SK-N-MC (cell line): ENCODE data around the gene ABI3BP.

Experiments used
- DNase-seq: peaks from one replicate; pipeline ENCODE4 v3.0.0-alpha.2; 2011; ENCODE audit warnings: low read depth, low spot score
- H3K27ac ChIP-seq: fragments of 200-600 bp; sonication (generic); 2 replicates; pipeline ENCODE4 v1.5.1; 2016; ENCODE audit warnings: mixed run types
- H3K36me3 ChIP-seq: fragments of 200-600 bp; sonication (generic); 2 replicates; pipeline ENCODE4 v1.6.1; 2017; ENCODE audit warnings: antibody characterized with exemption, low read length, mixed read lengths; ENCODE audit not compliant: insufficient read depth
- H3K4me3 ChIP-seq: fragments of 200-600 bp; sonication (generic); 2 replicates; pipeline ENCODE4 v1.5.1; 2016
- H3K9ac ChIP-seq: fragments of 200-600 bp; sonication (generic); 2 replicates; pipeline ENCODE4 v1.8.0; 2017; ENCODE audit warnings: mixed run types, mixed read lengths; ENCODE audit not compliant: insufficient read length
- H3K9me3 ChIP-seq: fragments of 200-600 bp; sonication (generic); 2 replicates; pipeline ENCODE4 v1.6.1; 2017; ENCODE audit warnings: low read depth, mild to moderate bottlenecking, antibody characterized with exemption, low read length, moderate library complexity, mixed read lengths
- EZH2 ChIP-seq: fragments of 200-600 bp; sonication (generic); IDR thresholded peaks from one replicate; pipeline ENCODE4 v1.6.1; 2017; ENCODE audit warnings: antibody characterized with exemption
- FOXP2 ChIP-seq: optimal IDR thresholded peaks from 2 replicates; pipeline ENCODE3; 2011; ENCODE audit warnings: mild to moderate bottlenecking, moderate library complexity; ENCODE audit not compliant: insufficient read depth; ENCODE audit errors: extremely low read length, control extremely low read depth
- POLR2AphosphoS5 ChIP-seq: IDR thresholded peaks from 2 replicates; pipeline ENCODE4 v1.6.1; 2012; ENCODE audit warnings: mild to moderate bottlenecking, low read depth, low read length, borderline replicate concordance

Gene ABI3BP

GRCh38 chr3:100865442-100865841 lies 127.8 kb downstream of the ABI3BP start:
- Histone ChIP-seq H3K4me3 (no peak overlapping the region), H3K9me3 (no peaks in the 10 kb centered on the region), H3K9ac (no peak overlapping the region), H3K27ac (no peak overlapping the region), H3K36me3 (no peaks in the 10 kb centered on the region)
- TF ChIP-seq EZH2 (no peak), POLR2AphosphoS5 (no peak), FOXP2 (no peak)
- DNase-seq, result no peak

GRCh38 chr3:100864471-100865250 lies 128.6 kb downstream of the ABI3BP start:
- Histone ChIP-seq H3K9ac (no peak overlapping the region), H3K36me3 (no peaks in the 10 kb centered on the region), H3K27ac (no peak overlapping the region), H3K9me3 (no peaks in the 10 kb centered on the region), H3K4me3 (no peak overlapping the region)
- DNase-seq, result no peak
- no peak for TF ChIP-seq POLR2AphosphoS5
- no peak for TF ChIP-seq EZH2
- TF ChIP-seq FOXP2, result no peak

GRCh38 chr3:100857863-100858262 lies 135.4 kb downstream of the ABI3BP start:
- TF ChIP-seq FOXP2 (no peak), EZH2 (no peak), POLR2AphosphoS5 (no peak)

GRCh38 chr3:100856821-100857220 lies 136.4 kb downstream of the ABI3BP start:
- H3K27ac ChIP-seq, result no peak overlapping the region
- TF ChIP-seq EZH2 (no peak), FOXP2 (no peak), POLR2AphosphoS5 (no peak)
- no peaks in the 10 kb centered on the region for H3K9me3 ChIP-seq
- no peak for DNase-seq
- no peak overlapping the region for H3K9ac ChIP-seq
- H3K36me3 ChIP-seq, result no peaks in the 10 kb centered on the region
- H3K4me3 ChIP-seq, result no peak overlapping the region

More at GRCh38 chr3:100857863-100858262, 135.4 kb downstream of the ABI3BP start:
- H3K9ac ChIP-seq, result no peak overlapping the region
- H3K9me3 ChIP-seq, result no peaks in the 10 kb centered on the region
- H3K27ac ChIP-seq, result no peak overlapping the region
- DNase-seq, result no peak
- no peaks in the 10 kb centered on the region for H3K36me3 ChIP-seq
- no peak overlapping the region for H3K4me3 ChIP-seq

DNA sequence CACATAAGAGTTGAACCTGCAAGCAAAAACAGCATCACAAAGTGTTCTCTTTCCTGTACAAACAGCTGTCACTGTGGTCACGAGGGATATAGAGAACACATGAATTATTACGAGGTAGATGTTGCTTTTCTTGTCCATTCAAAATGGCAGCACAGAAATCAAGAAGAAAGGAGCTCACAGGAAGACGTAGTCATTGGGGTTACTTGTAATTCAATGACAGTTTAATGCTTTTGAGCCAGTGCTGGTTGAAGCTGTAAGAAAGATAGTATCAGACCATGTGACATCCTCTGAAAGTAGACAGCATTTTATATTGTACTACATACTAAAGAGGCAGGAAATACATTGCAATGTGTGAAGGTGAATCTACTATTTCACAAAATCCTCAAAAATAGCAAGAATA lies 140.4 kb downstream of the ABI3BP start:
- Histone ChIP-seq H3K4me3 (no peak overlapping the region), H3K9ac (no peak overlapping the region), H3K36me3 (no peaks in the 10 kb centered on the region), H3K9me3 (no peaks in the 10 kb centered on the region), H3K27ac (no peak overlapping the region)
- no peak for TF ChIP-seq FOXP2
- DNase-seq, result no peak

DNA sequence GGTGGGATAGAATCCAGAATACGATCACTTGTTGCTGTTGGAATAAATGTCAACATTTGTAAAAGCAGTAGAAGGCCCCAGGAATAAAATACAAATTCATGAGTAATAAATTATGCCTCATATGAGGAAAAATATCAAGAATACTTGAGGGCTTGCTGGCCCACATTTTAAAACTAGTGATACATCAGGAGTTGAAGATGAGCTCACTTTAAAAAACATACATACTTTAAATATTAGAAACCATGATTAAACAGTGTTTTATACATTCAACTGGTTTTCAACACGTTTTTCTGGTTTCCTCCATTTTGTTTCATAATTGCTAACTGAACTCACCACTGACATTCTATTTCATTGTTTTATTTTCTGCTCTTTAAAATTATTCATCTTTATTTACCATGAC lies 142.5 kb downstream of the ABI3BP start:
- no peak overlapping the region for H3K27ac ChIP-seq
- no peaks in the 10 kb centered on the region for H3K9me3 ChIP-seq
- no peak for TF ChIP-seq FOXP2
- TF ChIP-seq EZH2, result no peak
- no peak for TF ChIP-seq POLR2AphosphoS5
- no peaks in the 10 kb centered on the region for H3K36me3 ChIP-seq
- no peak overlapping the region for H3K9ac ChIP-seq
- DNase-seq, result no peak
- no peak overlapping the region for H3K4me3 ChIP-seq

DNA sequence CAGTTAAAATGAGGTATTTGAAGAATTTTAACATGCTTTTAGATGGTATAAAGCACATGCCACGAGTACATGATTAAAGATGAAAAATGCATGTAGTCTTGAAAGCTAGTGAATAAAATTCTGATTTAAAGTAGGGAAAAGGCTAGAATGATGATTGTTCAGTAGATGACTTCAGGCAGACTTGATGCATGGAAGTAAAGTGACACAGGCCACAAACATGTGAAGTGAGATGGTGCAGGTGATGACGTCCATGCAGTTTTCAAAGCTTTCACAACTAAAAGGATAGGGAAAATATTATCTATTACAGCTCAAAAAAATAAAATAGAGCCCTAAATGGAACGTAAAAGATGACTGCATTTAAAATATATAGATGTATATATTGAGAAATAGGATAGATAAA lies 143.1 kb downstream of the ABI3BP start:
- DNase-seq, result no peak
- Histone ChIP-seq H3K9me3 (no peaks in the 10 kb centered on the region), H3K36me3 (no peaks in the 10 kb centered on the region), H3K9ac (no peak overlapping the region), H3K27ac (no peak overlapping the region), H3K4me3 (no peak overlapping the region)
- no peak for TF ChIP-seq EZH2

- no peak for TF ChIP-seq POLR2AphosphoS5
- H3K9ac ChIP-seq, result no peak overlapping the region
- no peak overlapping the region for H3K27ac ChIP-seq
- no peaks in the 10 kb centered on the region for H3K36me3 ChIP-seq
- H3K9me3 ChIP-seq, result no peaks in the 10 kb centered on the region
- DNase-seq, result no peak
- no peak overlapping the region for H3K4me3 ChIP-seq
Observed at GRCh38 chr3:100844063-100844936, 148.9 kb downstream of the ABI3BP start.
